GM20431 (cell line): ENCODE measurements around the gene DIP2C.
"Not testable (repeated sequence)": the region's sequence is repeated elsewhere in the genome, so short reads cannot be mapped to it uniquely, and the experiment has no call there.

ENCODE experiments used
- in situ Hi-C: fragments of 300-500 bp; cut with MseI, MboI; formaldehyde crosslinking; loops from one replicate; pipeline ENCODE4 v1.15.0; 2020; ENCODE audit warnings: low sequenced_read_pairs; ENCODE audit not compliant: unreplicated experiment

The DIP2C gene

DNA sequence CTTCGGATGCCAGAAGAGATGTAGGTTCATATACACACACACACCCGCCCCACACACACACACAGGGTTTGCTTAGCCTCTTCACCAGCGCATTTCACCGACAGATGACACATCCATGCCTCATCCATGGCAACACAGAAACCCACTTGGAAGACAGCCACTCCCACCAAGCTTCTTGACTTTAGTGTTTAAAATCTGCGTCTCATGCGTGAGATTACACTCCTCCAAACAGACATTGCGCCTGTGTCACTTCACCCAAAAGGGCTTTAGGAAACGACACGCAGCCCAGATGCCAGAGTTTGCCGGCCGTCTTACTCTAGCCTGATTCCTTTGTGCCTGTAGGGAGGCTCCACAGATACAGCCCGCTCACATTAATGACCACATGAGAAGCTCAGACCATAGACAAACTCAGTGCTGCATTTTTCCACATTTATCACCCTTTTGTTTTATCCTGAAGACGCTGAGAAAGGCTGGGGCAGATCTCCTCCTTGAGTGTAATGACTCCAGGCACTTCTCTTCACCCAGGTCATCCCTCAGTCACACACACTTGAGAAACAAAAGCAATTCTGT lies 73.8 kb downstream of the DIP2C start:
- in situ Hi-C loops = no loop called here

DNA sequence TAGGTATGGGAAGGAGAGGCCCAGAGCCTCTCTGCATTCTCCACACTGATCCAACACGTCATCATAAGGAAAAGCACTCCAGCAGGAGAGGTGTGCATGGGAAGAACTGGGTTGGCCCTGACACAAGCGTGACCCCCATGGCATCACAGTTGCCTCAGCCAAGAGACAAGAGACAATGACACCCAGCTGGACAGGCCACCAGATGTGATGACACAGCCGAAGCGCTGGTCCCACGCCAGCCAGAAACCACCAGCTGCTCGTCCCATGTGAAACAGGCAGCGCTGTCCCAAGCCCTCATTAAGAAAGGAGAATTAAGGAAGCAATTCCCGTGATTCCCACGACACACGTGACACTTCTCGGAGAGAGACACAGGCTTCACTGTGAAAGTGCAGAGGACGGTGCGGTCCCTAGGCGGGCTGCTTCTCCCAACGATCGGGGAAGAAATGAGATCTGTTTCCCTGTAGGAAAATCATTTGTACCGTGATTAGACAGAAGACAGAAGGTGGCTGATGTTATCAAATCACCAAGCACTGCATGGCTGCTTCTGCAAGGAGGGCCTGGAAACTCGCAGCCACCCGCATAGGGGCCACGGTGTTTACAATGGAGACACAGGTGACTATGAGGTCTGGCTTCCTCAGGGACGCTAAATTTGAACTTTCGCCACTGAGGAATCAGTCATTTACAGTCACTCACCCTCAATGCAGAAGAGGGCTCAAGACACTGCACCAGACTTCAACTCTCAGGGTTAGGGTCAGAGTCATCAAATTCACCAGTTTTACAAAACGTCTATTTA lies 74.5 kb downstream of the DIP2C start:
- in situ Hi-C loops = no loop called here

DNA sequence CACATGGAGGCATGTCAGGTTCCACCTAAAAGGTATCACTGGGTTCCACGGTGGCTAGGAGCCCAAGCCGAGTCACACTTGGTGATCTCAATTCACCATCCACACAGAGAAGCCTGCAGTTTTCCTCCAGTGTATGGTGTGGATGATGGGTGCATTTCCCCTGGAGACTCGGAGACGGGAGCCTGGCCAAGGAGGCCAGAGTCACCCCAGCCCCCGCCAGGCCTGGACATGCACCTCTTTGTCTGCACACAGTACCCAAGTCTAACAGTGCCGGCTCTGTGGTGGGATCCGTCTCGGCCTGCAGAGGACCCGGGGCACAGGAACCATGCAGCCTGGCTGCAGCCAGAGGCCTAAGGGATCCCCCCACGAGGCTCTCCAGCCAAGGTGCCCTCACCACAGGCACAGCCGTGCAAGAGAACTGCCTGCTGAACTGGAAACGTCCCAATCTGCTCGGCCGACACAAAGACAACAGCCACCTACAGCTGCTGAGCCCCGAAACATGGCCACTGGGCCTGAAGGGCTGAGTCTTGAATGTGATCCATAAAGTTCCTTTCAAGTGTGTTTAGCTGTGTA lies 75.2 kb downstream of the DIP2C start:
- in situ Hi-C loops = no loop called here

DNA sequence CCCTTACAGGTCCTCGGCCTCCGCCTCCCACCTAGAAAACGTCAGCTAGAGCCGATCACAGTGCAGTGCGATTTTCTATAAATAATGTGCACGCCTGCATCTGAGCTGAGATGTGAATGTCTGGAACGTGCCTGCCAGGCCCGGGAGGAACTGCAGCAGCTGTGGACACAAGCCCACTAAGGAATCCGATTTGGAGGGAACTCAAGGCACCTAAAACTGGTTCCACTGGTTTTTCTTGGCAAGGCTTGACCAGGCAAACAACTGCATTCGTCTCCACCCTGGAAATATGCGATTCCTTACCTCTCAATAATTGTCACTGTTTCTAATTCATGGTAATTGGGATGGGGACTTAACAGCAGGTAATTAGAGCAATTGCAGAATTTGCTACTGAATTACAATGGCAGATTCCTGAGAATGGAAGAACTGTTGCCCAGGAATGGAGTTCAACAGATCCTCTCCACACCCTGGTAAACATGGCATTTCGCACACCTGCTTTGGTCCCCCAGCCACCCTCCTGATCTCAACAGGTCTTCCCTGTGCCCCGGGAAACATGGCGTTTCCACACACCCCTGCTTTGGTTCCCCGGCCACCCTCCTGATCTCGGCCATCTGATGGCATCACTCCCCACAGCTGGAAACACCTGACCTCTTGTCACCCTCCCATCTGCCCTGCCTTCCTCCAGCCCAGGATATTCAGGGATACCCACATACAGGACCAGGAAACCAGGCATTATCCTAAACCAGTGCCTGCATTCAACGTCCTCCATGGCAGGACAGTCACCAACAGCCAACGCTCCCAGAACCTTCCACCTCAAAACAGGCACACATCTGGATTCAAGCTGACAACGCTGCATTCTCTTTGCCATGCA lies 76.0 kb downstream of the DIP2C start:
- in situ Hi-C loops = no loop called here

DNA sequence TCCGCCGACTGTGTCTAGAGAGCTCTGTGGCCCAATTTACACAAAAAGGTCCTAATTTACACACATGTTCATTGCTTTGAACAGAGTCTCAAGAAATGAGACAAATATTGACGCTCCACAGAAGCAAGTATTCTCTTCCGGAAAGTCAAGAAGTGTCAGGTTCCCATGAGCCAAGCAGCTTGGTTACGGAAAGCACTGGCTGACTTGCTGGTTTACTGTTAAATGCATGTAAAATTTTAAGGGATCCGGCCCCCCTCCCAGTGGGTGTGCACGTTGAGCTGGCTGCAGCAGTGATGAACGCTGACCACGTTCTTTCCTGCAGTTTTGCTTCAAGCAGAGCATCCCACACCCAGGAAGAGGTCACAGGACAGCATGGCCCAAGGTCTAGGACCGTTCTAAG lies 76.8 kb downstream of the DIP2C start:
- in situ Hi-C loops = no loop called here

DNA sequence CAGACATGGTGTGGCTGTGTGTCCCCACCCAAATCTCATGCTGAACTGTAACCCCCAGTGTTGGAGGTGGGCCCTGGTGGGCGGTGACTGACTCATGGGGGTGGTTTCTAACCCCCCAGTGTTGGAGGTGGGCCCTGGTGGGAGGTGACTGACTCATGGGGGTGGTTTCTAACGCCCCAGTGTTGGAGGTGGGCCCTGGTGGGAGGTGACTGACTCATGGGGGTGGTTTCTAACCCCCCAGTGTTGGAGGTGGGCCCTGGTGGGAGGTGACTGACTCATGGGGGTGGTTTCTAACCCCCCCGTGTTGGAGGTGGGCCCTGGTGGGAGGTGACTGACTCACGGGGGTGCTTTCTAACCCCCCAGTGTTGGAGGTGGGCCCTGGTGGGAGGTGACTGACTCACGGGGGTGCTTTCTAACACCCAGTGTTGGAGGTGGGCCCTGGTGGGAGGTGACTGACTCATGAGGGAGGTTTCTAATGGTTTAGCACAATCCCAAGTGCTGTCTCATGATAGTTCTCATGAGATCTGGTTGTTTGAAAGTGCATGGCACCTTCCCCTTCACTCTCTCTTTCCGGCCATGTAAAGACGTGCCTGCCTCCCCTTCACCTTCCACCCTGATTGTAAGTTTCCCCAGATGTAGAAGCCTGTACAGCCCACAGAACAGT lies 78.7 kb downstream of the DIP2C start:
- in situ Hi-C loops = not testable (repeated sequence)

DNA sequence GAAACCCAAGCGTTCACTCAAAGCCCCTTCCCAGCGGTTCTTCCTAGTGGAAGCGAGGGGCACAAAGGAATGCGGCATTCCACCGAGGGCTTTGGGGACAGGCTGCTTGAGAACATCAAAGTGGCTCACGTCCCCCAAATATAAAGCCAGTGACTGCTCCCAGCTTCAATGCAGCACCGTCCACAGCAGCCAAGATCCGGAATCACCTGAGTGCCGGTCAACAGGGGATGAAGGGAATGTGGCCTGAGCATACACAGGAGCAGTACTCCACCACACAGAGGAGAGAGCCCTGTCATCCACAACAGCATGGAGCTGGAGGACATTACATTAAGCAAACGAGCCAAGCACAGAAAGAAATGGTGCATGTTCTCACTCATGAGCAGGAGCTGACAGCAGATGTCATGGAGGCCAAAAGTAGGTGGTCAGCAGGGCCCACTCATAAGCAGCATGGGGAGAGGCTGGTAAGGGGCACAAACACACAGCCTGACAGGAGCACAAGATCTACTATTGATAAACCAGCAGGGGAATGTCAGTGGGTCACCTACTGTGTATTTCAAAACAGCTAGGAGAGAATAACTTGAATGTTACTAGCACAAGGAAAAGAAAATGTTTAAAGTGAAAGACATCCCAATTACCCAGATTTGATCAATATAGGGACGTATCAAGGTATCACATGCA lies 79.5 kb downstream of the DIP2C start:
- in situ Hi-C loops = no loop called here

DNA sequence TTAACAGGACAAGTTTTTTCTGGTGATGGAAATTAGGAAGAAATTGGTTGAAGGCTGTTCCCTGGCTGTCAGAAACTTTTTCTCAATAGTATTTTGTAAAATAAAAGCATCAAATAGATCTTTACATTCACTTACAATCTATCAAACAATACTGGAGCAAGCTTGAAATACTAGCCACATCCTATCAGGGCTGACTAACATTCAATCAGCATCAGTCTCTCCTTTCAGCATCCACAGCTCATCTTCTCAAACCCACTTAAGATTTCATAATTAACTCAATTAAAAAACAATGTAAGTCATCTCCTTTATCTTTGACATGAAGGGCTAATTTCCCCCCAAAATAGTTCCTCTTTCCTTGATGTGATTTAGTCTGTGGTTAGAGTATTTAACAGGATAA lies 80.2 kb downstream of the DIP2C start:
- in situ Hi-C loops = no loop called here

DNA sequence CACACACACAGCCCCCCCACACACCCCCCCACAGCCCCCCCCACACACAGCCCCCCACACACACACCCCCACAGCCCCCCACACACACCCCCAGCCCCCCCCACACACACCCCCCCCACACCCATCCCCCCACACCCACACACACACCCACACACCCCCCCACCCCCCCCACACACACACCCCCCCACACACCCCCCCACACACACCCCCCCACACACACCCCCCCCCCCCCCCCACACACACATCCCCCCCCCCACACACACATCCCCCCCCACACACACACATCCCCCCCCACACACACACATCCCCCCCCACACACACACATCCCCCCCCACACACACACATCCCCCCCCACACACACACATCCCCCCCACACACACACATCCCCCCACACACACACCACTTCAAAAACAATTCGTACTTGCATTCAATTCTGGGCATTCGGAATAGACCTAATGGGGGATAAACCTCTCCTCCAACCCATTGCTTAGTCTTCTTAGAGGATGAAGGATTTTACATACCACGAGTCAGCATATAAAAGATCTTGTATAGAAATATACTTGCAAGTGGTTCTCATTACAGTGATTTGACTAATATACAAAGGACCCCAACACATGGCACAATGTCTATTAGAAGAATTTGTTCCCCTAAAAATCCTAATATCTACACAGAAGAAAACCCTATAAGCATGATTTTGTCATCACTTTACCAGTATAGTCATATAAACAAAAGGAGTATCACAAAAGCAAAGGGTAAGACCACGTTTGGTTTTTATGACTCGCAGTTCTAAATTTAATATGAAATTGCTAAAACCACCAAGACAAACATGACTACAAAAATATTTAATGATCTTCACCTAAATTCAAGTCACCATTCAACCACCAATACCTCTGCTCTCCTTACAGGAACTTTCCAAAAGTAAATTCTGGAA lies 80.9 kb downstream of the DIP2C start:
- in situ Hi-C loops = no loop called here

DNA sequence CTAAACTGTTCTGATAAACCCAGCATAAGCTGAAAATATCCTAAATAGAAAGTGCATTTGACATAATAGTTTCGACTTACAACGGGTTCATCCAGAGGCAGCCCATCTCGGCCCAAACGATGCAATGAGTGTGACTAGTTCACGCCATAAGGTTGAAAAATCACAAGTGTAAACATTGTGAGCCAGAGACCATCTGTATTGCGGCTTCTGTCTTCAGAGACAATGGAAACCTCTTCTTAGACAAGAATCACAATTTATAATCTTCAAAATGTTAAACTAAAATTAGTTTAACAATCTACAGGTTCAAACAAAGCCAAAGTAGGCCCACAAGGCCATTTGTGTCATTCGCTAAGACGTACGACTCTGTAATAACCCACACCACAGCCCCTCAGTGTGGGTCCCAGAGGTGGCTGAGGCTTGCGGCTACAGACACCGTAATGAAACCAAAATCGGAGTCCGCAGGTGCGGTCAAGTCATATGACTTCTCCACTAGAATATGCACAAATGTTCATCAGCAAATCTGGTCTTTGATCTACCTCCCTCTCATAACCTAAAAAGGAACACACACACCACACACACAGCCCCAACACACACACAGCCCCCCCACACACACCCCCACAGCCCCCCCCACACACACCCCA lies 81.8 kb downstream of the DIP2C start:
- in situ Hi-C loops = no loop called here

DNA sequence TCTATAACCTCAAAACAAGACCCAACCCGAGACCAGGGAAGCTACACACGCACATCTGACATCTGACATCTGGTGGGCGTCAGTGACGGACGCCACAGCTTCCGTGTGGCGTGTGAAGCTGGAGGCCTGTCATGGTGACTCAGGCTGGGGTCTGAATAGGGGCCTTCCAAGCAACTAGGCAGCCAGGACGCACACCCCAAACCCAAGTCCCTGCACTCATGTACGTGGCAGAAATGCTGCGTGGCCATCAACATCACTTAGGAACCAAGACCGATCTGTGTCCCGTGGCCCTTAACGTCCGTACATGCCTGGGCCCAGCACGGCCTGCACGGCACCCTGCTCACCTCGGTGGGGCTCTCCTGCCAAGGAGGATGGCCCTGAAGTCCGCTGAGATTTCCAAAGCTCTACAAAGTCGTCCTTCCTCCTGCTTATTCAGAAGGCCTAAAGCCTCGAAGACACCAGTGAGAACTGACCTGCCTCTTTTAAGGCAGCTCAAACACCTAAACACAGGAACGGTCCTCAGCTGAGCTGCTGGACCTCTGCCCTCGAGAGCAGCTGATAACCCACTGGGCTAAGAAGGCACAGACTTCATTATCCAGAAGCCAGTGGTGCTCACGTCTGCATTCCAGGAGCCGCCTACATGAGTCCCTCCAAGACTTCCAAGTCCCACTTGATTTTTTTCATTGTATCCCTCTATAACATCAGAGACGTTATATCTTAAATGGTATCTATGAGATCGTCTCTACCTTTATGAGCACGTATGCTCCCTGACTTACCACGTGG lies 82.5 kb downstream of the DIP2C start:
- in situ Hi-C loops = no loop called here

DNA sequence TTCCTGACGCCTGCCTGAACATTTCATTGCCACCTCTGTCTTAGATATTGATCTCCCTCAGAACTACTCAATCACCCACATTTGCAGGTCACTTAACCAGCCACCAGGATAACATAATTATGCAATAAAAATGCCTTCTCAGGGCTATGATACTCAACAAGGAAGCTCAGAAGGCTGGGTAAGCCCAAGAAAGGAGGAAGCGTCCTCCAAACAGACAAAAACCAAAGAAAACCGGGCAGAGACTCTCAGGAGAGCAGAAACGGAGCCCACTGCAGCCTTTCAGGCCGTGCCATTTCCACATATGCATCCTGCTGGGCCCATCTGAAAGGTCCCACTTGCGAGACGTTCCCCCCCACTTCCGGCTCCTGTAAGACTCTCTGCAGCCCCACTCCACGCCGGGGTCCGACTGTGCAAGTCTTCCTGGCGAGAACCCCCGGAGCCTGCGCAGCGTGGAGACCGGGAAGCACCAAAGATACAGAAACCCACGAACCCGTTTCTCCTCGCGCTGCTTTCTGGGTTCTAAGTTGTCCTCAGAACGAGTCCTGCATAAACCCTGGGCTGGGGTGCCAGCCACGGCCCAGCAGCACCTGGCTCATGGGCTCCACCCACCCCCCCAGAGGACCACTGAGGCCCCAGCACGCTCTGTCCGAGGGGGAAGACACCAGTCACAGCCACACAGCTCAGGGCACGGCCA lies 83.7 kb downstream of the DIP2C start:
- in situ Hi-C loops = no loop called here

DNA sequence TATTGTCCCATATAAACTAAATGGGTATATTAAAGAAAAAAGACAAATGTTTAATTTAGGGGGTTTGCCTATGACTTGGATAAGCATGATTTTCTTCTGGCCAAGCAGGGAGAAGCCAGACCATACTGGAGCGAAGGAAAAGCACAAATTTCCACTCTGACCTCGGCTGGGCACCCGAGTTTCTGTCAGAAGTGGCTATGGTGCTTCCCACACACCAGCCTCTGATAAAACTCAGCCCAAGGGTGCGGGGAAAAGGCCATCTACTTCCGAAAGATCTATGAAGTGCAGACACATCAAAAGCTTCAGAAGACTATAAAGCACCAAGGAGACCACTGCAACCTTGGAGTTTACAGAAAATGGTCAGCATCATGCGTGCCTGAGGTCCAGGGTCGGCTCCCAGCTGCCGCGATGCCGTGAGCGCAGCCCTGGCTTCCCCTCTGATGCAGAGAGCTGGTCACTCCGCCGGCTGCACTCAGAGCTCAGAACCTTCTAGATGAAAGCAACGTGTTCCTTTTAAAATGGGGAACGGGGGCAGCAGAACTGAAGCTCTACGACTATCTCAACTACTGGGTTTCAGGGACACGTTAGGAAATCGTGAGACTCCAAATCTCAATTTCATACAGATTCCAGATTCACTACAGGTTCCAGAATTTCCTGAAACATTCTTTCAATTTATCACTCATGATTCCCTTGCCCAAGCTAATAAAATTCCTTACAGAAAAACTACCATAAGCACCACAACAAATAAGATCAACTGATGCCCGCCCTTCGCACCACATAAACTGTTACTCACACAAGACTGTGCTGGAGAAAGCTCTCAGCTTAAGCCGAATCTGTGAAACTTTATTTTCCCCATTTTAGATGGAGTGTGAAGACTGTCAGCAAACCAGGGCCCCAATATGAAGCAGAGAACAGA lies 84.5 kb downstream of the DIP2C start:
- in situ Hi-C loops = no loop called here

DNA sequence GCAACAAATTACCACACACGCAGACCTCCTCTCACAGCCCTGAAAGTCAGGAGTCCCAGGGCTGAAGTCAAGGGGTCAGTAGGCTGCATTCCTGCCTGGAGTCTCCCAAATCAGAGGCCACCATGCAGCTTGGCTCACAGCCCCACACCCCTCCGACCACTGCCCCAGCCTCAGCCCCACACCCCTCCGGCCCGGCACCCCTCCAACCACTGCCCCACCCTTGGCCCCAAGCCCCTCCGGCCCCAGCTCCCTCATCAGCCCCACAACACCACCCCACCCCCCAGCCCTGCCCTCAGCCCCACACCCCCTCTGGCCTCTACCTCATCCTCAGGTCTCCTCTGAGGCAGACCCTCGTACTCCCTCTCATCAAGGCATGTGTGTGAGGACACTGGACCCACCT lies 85.7 kb downstream of the DIP2C start:
- in situ Hi-C loops = no loop called here

DNA sequence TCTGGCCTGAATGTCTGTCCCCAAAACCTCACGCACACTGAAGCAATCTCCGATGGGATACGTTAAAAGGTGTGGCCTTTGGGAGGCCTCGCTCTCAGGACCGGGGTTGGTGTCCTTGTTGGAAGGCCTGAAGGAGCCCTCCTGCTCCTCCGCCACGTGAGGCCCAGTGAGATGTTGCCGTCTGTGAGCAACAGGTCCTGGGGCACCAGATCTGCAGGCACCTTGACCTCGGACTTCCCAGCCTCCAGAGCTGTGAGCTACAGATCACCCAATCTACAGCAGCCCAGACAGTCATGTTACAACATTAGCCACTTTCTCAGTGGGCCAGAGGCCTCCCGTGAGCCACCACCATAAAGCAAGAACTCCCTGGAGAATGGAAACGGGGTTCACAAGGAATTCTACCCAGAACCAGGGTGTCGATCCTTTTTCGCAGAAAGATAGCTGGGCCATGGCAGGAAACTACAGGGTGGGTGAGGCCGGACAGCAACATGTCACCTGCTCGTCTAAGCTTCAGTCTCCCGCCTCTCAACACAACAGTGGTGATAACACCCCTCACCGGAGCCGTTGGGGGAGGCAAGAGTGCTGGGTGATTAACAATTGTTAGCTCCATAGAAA lies 87.0 kb downstream of the DIP2C start:
- in situ Hi-C loops = no loop called here

DNA sequence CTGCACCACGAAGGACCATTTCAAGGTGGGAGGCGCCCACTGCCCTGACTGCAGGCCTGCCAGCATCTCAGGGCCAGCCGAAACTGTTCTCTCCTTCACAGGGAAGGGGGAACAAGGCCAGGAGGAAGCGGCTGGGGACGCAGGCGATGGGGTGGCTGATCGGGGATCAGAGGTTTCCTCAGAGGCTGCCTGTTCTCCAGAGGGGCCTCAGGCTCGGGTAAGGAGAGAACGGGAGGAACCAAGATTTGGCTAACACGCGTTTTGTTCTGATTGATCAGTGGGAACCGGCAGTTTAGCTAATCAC lies 87.9 kb downstream of the DIP2C start:
- in situ Hi-C loops = no loop called here
